RWPE2 (cell line): Measurements from ENCODE around the gene PANK1.

Experiments
- ATAC-seq: fragments of 200-7000 bp; cut with Tn5 transposase; 3 replicates; pipeline ENCODE4 v1.9.1; 2021; ENCODE audit warnings: low read depth
- DNase-seq: peaks from one replicate; pipeline ENCODE4 v3.0.0-alpha.2; 2020; ENCODE audit warnings: low spot score
- H3K27ac ChIP-seq: fragments of 450-650 bp; 2 replicates; pipeline ENCODE4 v1.5.1; 2017; ENCODE audit warnings: mild to moderate bottlenecking; ENCODE audit not compliant: poor library complexity, severe bottlenecking
- H3K27me3 ChIP-seq: fragments of 250-450 bp; sonication (Bioruptor Pico); 2 replicates; pipeline ENCODE4 v1.5.1; 2021; ENCODE audit warnings: mild to moderate bottlenecking, moderate library complexity; ENCODE audit not compliant: insufficient read depth, poor library complexity, severe bottlenecking
- H3K36me3 ChIP-seq: fragments of 250-450 bp; sonication (Bioruptor Pico); 2 replicates; pipeline ENCODE4 v1.5.1; 2020; ENCODE audit warnings: low read depth, mild to moderate bottlenecking, moderate library complexity
- H3K4me1 ChIP-seq: fragments of 250-450 bp; sonication (Bioruptor Pico); 2 replicates; pipeline ENCODE4 v1.5.1; 2021; ENCODE audit warnings: mild to moderate bottlenecking, moderate library complexity; ENCODE audit not compliant: insufficient read depth, poor library complexity, severe bottlenecking
- H3K4me3 ChIP-seq: fragments of 250-450 bp; sonication (Bioruptor Pico); 2 replicates; pipeline ENCODE4 v1.5.1; 2021; ENCODE audit warnings: mild to moderate bottlenecking, moderate library complexity; ENCODE audit not compliant: severe bottlenecking
- H3K9me3 ChIP-seq: fragments of 250-450 bp; sonication (Bioruptor Pico); 2 replicates; pipeline ENCODE4 v1.5.1; 2021; ENCODE audit warnings: mild to moderate bottlenecking, moderate library complexity; ENCODE audit not compliant: severe bottlenecking
- TF ChIP-seq, protein P1 (sequence below): fragments of 450-650 bp; IDR thresholded peaks from one replicate; pipeline ENCODE4 v1.5.1; 2017; ENCODE audit warnings: mild to moderate bottlenecking, moderate library complexity; ENCODE audit not compliant: poor library complexity, severe bottlenecking

The PANK1 gene

DNA sequence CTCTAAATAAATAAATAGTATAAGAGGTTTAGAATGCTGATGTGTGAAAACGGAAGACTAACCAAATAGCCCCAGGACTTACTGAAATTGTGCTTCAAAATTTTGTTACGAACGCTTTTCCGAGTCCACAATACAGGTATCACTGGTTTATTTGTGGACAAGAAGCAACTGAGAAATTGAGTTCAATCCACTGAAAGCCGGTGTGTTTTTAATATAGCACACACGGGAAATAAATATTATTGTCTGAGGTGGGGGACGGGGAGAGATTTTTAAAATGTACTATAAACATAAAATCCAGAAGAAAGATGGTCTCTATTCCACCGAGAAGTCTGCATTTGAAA lies 110.2 kb downstream of the PANK1 start:
- ATAC-seq, result no peak
- peak overlapping the region; percentile 32 for H3K4me3 ChIP-seq
- peaks cover 4% of the 10 kb centered on the region for H3K27me3 ChIP-seq
- no peak for DNase-seq
- H3K36me3 ChIP-seq, result no peaks in the 10 kb centered on the region
- no peaks in the 10 kb centered on the region for H3K9me3 ChIP-seq
- peaks cover 17% of the 10 kb centered on the region for H3K4me1 ChIP-seq
- H3K27ac ChIP-seq, result no peak overlapping the region
- TF ChIP-seq, protein P1, sequence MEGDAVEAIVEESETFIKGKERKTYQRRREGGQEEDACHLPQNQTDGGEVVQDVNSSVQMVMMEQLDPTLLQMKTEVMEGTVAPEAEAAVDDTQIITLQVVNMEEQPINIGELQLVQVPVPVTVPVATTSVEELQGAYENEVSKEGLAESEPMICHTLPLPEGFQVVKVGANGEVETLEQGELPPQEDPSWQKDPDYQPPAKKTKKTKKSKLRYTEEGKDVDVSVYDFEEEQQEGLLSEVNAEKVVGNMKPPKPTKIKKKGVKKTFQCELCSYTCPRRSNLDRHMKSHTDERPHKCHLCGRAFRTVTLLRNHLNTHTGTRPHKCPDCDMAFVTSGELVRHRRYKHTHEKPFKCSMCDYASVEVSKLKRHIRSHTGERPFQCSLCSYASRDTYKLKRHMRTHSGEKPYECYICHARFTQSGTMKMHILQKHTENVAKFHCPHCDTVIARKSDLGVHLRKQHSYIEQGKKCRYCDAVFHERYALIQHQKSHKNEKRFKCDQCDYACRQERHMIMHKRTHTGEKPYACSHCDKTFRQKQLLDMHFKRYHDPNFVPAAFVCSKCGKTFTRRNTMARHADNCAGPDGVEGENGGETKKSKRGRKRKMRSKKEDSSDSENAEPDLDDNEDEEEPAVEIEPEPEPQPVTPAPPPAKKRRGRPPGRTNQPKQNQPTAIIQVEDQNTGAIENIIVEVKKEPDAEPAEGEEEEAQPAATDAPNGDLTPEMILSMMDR, result no peak
